ENCODE results near the gene SUMO3. TPM values are rescaled to one million over a fixed set of nuclear protein-coding genes. Genes with fewer than 3 reads are reported as not detected.

Gene SUMO3
- total RNA-seq, 4 donors from 2014 or later = 41.7 to 56.2 (median 53.7) TPM

- WGBS, 2 donors (ENCODE audit: low coverage in 1 of 2) = 77 to 83% methylated on average over 11 to 26 of the region's 26 CpGs
- TF ChIP-seq CTCF (IDR thresholded peaks at IDR 0.05) = no peak
- no peak for TF ChIP-seq POLR2AphosphoS5 (IDR thresholded peaks at IDR 0.05)
- no peak for TF ChIP-seq POLR2A (IDR thresholded peaks at IDR 0.05)
- TF ChIP-seq EP300 (IDR thresholded peaks at IDR 0.05) = no peak
Measured at GRCh38 chr21:44850905-44851657, 33.2 kb upstream of the SUMO3 start.

DNA sequence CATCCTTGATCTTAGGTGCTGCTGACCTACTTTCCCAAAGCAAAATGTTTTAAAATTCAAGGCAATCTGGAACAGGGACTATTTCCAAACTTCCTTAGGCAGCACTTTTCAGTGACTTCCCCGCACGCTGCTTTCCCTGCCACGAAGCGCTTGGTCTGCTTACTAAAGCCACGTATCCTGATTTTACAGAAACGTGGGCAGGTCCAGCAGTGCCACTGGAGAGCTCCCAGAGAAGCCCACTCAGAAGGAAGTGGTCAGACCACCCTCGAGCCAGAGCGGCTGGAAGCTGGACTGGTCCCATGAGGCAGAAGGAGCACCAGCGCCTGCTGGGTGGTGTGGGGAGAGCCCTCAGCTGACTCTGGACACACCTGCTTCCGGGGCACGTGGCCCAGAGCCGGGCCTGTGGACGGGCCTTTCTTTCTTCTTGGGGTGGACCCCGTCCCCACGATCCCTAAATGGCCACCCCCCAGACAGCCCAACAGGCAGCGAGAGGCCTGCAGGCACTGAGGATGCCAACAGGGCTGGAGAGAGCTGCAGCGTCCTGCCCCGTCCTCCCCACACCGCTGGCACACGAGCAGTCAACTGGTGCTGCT is 32.4 kb upstream of the SUMO3 start:
- TF ChIP-seq POLR2A (IDR thresholded peaks at IDR 0.05) (no peak), CTCF (IDR thresholded peaks at IDR 0.05) (no peak), EP300 (IDR thresholded peaks at IDR 0.05) (no peak)
- Histone ChIP-seq H3K9me3 (no peaks in the 10 kb centered on the region), H3K27me3 (peaks cover 3% of the 10 kb centered on the region), H3K4me3 (no peak overlapping the region), H3K4me1 (peaks cover 0 to 19% (median 15%) of the 10 kb centered on the region in 3 donors), H3K27ac (no peak overlapping the region), H3K36me3 (peaks cover 0 to 74% of the 10 kb centered on the region in 2 donors)
- ATAC-seq = no peak
- 75 to 79% methylated on average over 4 to 6 of the region's 20 CpGs for WGBS, 2 donors (ENCODE audit: low coverage in 1 of 2)

More at GRCh38 chr21:44850905-44851657, 33.2 kb upstream of the SUMO3 start:
- Histone ChIP-seq H3K9me3 (no peaks in the 10 kb centered on the region), H3K27me3 (no peaks in the 10 kb centered on the region), H3K4me1 (peaks cover 0 to 18% (median 7%) of the 10 kb centered on the region in 3 donors), H3K27ac (no peak overlapping the region), H3K4me3 (no peak overlapping the region), H3K36me3 (peaks cover 0 to 82% of the 10 kb centered on the region in 2 donors)
- no peak for ATAC-seq

- Histone ChIP-seq H3K9me3 (no peaks in the 10 kb centered on the region), H3K36me3 (peaks cover 0 to 68% of the 10 kb centered on the region in 2 donors), H3K4me3 (no peak overlapping the region), H3K4me1 (peaks cover 0 to 21% (median 15%) of the 10 kb centered on the region in 3 donors), H3K27me3 (peaks cover 6% of the 10 kb centered on the region), H3K27ac (no peak overlapping the region)
- 72 to 87% methylated on average over 10 to 12 of the region's 12 CpGs for WGBS, 2 donors (ENCODE audit: low coverage in 1 of 2)
- no peak for ATAC-seq
- no peak for TF ChIP-seq CTCF (IDR thresholded peaks at IDR 0.05)
- no peak for TF ChIP-seq EP300 (IDR thresholded peaks at IDR 0.05)
- TF ChIP-seq POLR2A (IDR thresholded peaks at IDR 0.05) = no peak
- TF ChIP-seq POLR2AphosphoS5 (IDR thresholded peaks at IDR 0.05) = no peak
Measured at GRCh38 chr21:44849616-44850130, 31.8 kb upstream of the SUMO3 start.

GRCh38 chr21:44848821-44849521 is 31.1 kb upstream of the SUMO3 start:
- TF ChIP-seq POLR2AphosphoS5 (IDR thresholded peaks at IDR 0.05) = no peak
- TF ChIP-seq POLR2A (IDR thresholded peaks at IDR 0.05) = no peak
- TF ChIP-seq EP300 (IDR thresholded peaks at IDR 0.05) = no peak
- no peak for TF ChIP-seq CTCF (IDR thresholded peaks at IDR 0.05)
- Histone ChIP-seq H3K27me3 (peaks cover 11% of the 10 kb centered on the region), H3K36me3 (peaks cover 0 to 61% of the 10 kb centered on the region in 2 donors), H3K27ac (no peak overlapping the region), H3K4me3 (no peak overlapping the region), H3K4me1 (peaks cover 0 to 21% (median 15%) of the 10 kb centered on the region in 3 donors), H3K9me3 (no peaks in the 10 kb centered on the region)
- WGBS, 2 donors (ENCODE audit: low coverage in 1 of 2) = 88 to 91% methylated on average over 8 to 9 of the region's 36 CpGs
- ATAC-seq = no peak
